Erythroblast (primary cell): Measurements from ENCODE around the gene PRSS36.

Experiments used
- GATA1 ChIP-seq: IDR thresholded peaks from 2 replicates; pipeline ENCODE4 v1.6.1; 2011; ENCODE audit warnings: low read depth, mild to moderate bottlenecking, control low read depth, low read length, moderate library complexity
- POLR2A ChIP-seq: IDR thresholded peaks from 2 replicates; pipeline ENCODE4 v1.6.1; 2011; ENCODE audit warnings: mild to moderate bottlenecking, low read length

GRCh38 chr16:31190818-31191444 lies 41.1 kb upstream of the PRSS36 start:
- no peak for TF ChIP-seq POLR2A
- TF ChIP-seq GATA1: no peak
